H1 (cell line): ENCODE results near the gene ZDHHC9. TPM values are rescaled to one million over a fixed set of nuclear protein-coding genes. Genes with fewer than 3 reads are reported as not detected.

Experiments used
- CTBP2 ChIP-seq: IDR thresholded peaks from 2 replicates; pipeline ENCODE4 v1.7.0; 2011; ENCODE audit warnings: borderline replicate concordance, mild to moderate bottlenecking, moderate library complexity, mixed read lengths, low read length; ENCODE audit not compliant: insufficient read depth, insufficient read length
- POLR2A ChIP-seq, 2 experiments: IDR thresholded peaks; 1 replicate in 1 of 2; 2 replicates in 1 of 2; pipeline ENCODE4 v1.6.1; 2011; ENCODE audit warnings: low read depth in 2 of 2, low read length in 2 of 2, mild to moderate bottlenecking in 2 of 2; ENCODE audit errors: control extremely low read depth in 1 of 2
- RAD21 ChIP-seq, 2 experiments: IDR thresholded peaks in 1 of 2; conservative IDR thresholded peaks in 1 of 2; 2 replicates each; pipeline ENCODE4 v1.6.1; 2011; ENCODE audit warnings: low read depth in 2 of 2, low read length in 2 of 2, improper control_type of control experiment in 1 of 2, inconsistent platforms in 1 of 2, mild to moderate bottlenecking in 1 of 2, moderate library complexity in 1 of 2
- SIRT6 ChIP-seq: IDR thresholded peaks from one replicate; pipeline ENCODE4 v1.7.1; 2012; ENCODE audit warnings: low read length, inconsistent platforms
- TAF1 ChIP-seq: IDR thresholded peaks from 2 replicates; pipeline ENCODE4 v1.6.1; 2011; ENCODE audit warnings: mild to moderate bottlenecking, low read depth, low read length
- polyA plus RNA-seq, 7 experiments: library from polyadenylated mRNA; depleted of rRNA in 3 of 7; stranded (reverse) in 5 of 7; unstranded in 2 of 7; fragments of >200 nt in 5 of 7; fragments of 200-250 nt in 2 of 7; gene quantifications; 1 replicate in 5 of 7; 2 replicates in 1 of 7; 4 replicates in 1 of 7; pipeline versions ENCODE4 v1.2.1 to v1.2.3, GENCODE V29; 2011 to 2013; ENCODE audit warnings: missing spikeins in 2 of 7, mixed read lengths in 2 of 7
- total RNA-seq: library from RNA; stranded (reverse); fragmentation: NEBNext Ultra II Directional; extraction: Animal tissue kit (Norgen Biotek cat#: 25700); gene quantifications from 2 replicates; pipeline ENCODE4 v1.2.1, GENCODE V29; 2021

Gene ZDHHC9
- total and polyA plus RNA-seq, 2 of the 8 experiments (the other 6 are each of a cell fraction or from before 2014, with no cell fraction given), result 18.1 to 28.3 TPM

- TF ChIP-seq CTBP2, result no peak
- TF ChIP-seq SIRT6, result no peak
- no peak for TF ChIP-seq TAF1
- no peak for TF ChIP-seq POLR2A (IDR thresholded peaks at IDR 0.05; ENCODE audit: control extremely low read depth in 1 of 2, low read depth in 2 of 2, low read length in 2 of 2)
- TF ChIP-seq RAD21 (IDR thresholded peaks at IDR 0.05 in 1 of 2, conservative IDR thresholded peaks at IDR 0.05 in 1 of 2; ENCODE audit: low read depth in 2 of 2, low read length in 2 of 2), result no peak
Measured at GRCh38 chrX:129779086-129779672, 64.5 kb downstream of the ZDHHC9 start (continued).
